Stimulated activated CD8-positive, alpha-beta memory T cell treated with anti-CD3 and anti-CD28 coated beads, Interleukin-2, amount 100 ng/mL, for 48 hours (primary cell): ENCODE data around the gene L3HYPDH.

Experiments
- DNase-seq, 2 donors: peaks; one replicate each; pipeline ENCODE4 v3.0.0-alpha.2; 2020; ENCODE audit warnings: low read depth in 2 of 2

The L3HYPDH gene

GRCh38 chr14:59427653-59428580 is 56.3 kb downstream of the L3HYPDH start:
- DNase-seq: no peak

GRCh38 chr14:59425322-59425935 is 58.8 kb downstream of the L3HYPDH start:
- no peak for DNase-seq

- no peak for DNase-seq
These were observed 59.7 kb downstream of the L3HYPDH start for GRCh38 chr14:59424341-59425071.
